Measurements from ENCODE around the gene RASSF6.

GRCh38 chr4:73612032-73612431 lies 8.2 kb downstream of the RASSF6 start:
- TF ChIP-seq, protein P1, sequence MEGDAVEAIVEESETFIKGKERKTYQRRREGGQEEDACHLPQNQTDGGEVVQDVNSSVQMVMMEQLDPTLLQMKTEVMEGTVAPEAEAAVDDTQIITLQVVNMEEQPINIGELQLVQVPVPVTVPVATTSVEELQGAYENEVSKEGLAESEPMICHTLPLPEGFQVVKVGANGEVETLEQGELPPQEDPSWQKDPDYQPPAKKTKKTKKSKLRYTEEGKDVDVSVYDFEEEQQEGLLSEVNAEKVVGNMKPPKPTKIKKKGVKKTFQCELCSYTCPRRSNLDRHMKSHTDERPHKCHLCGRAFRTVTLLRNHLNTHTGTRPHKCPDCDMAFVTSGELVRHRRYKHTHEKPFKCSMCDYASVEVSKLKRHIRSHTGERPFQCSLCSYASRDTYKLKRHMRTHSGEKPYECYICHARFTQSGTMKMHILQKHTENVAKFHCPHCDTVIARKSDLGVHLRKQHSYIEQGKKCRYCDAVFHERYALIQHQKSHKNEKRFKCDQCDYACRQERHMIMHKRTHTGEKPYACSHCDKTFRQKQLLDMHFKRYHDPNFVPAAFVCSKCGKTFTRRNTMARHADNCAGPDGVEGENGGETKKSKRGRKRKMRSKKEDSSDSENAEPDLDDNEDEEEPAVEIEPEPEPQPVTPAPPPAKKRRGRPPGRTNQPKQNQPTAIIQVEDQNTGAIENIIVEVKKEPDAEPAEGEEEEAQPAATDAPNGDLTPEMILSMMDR (IDR thresholded peaks at IDR 0.05; ENCODE audit: poor library complexity, severe bottlenecking), result no peak
- TF ChIP-seq RAD21 (conservative IDR thresholded peaks at IDR 0.05), result no peak
